Thyroid gland (tissue), 4 donors: Measurements from ENCODE around the gene PKNOX1.
"Not testable (repeated sequence)": the region's sequence is repeated elsewhere in the genome, so short reads cannot be mapped to it uniquely, and the experiment has no call there.

ENCODE experiments used
- POLR2A ChIP-seq, 2 donors: fragments of 450-650 bp; IDR thresholded peaks; one replicate each; pipeline ENCODE4 v1.6.1; 2017; ENCODE audit warnings: antibody characterized with exemption in 2 of 2, mild to moderate bottlenecking in 2 of 2, moderate library complexity in 1 of 2
- TF ChIP-seq, protein P1 (sequence below), 6 experiments: fragments of 200-600 bp in 3 of 6; fragments of 450-650 bp in 3 of 6; sonication (generic) in 3 of 6; IDR thresholded peaks; one replicate each; pipeline ENCODE4 v1.5.1; 2016 to 2019; ENCODE audit warnings: antibody characterized with exemption in 6 of 6, mild to moderate bottlenecking in 2 of 6, inconsistent platforms in 1 of 6, moderate library complexity in 1 of 6

DNA sequence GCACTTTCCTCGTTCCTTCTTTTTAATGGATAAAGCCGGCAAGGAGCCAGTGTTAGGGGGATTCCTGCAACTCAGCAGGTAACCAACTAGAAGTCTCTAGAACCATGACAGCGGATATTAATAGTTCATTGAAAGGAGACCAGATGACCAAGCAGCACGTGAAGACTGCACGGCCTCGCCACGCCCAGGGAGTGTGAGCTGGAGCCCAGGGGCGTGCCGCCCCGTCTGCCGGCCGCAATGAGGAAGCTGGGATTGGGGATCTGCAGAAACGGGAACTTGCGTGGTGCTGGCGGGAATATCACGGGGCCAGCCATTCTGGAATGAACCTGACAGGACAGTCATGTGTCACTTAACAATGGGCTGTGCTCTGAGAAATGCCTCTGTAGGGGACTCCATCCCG is 62.5 kb downstream of the PKNOX1 start:
- TF ChIP-seq, protein P1, sequence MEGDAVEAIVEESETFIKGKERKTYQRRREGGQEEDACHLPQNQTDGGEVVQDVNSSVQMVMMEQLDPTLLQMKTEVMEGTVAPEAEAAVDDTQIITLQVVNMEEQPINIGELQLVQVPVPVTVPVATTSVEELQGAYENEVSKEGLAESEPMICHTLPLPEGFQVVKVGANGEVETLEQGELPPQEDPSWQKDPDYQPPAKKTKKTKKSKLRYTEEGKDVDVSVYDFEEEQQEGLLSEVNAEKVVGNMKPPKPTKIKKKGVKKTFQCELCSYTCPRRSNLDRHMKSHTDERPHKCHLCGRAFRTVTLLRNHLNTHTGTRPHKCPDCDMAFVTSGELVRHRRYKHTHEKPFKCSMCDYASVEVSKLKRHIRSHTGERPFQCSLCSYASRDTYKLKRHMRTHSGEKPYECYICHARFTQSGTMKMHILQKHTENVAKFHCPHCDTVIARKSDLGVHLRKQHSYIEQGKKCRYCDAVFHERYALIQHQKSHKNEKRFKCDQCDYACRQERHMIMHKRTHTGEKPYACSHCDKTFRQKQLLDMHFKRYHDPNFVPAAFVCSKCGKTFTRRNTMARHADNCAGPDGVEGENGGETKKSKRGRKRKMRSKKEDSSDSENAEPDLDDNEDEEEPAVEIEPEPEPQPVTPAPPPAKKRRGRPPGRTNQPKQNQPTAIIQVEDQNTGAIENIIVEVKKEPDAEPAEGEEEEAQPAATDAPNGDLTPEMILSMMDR (IDR thresholded peaks at IDR 0.05) = not testable (repeated sequence)
- not testable (repeated sequence) for TF ChIP-seq POLR2A (IDR thresholded peaks at IDR 0.05)
